Spleen (tissue), 11 donors: Measurements from ENCODE around the gene ZDHHC24. TPM values are rescaled to one million over a fixed set of nuclear protein-coding genes. Genes with fewer than 3 reads are reported as not detected.

Experiments
- DNase-seq: peaks from one replicate; pipeline ENCODE4 v3.0.0-alpha.2; 2020
- H3K27ac ChIP-seq, 8 donors: fragments of 200-600 bp; sonication (generic) in 7 of 8; 1 replicate in 4 of 8; 2 replicates in 4 of 8; pipeline versions ENCODE4 v1.5.0 to v1.8.0; 2016 to 2021; ENCODE audit warnings: inconsistent platforms in 4 of 8, mild to moderate bottlenecking in 4 of 8, moderate library complexity in 1 of 8
- H3K27me3 ChIP-seq, 7 donors: fragments of 200-600 bp; sonication (generic) in 6 of 7; replicated peaks in 1 of 7; 1 replicate in 4 of 7; 2 replicates in 3 of 7; pipeline versions ENCODE4 v1.5.0 to v1.8.0; 2016 to 2021; ENCODE audit warnings: inconsistent platforms in 3 of 7, mild to moderate bottlenecking in 1 of 7
- H3K36me3 ChIP-seq, 6 donors: fragments of 200-600 bp; sonication (generic) in 5 of 6; 1 replicate in 4 of 6; 2 replicates in 2 of 6; pipeline versions ENCODE4 v1.5.0 to v1.8.0; 2016 to 2021; ENCODE audit warnings: inconsistent platforms in 2 of 6
- H3K4me1 ChIP-seq, 6 donors: fragments of 200-600 bp; sonication (generic) in 5 of 6; 1 replicate in 3 of 6; 2 replicates in 3 of 6; pipeline versions ENCODE4 v1.5.0 to v1.8.0; 2016 to 2021; ENCODE audit warnings: inconsistent platforms in 3 of 6
- H3K4me3 ChIP-seq, 8 donors: fragments of 200-600 bp; sonication (generic) in 7 of 8; 1 replicate in 4 of 8; 2 replicates in 4 of 8; pipeline versions ENCODE4 v1.5.0 to v1.8.0; 2016 to 2021; ENCODE audit warnings: inconsistent platforms in 4 of 8, mild to moderate bottlenecking in 4 of 8, moderate library complexity in 2 of 8
- H3K9me3 ChIP-seq, 8 donors: fragments of 200-600 bp; sonication (generic) in 7 of 8; 1 replicate in 4 of 8; 2 replicates in 4 of 8; pipeline versions ENCODE4 v1.5.0 to v1.8.0; 2016 to 2021; ENCODE audit warnings: inconsistent platforms in 4 of 8
- CTCF ChIP-seq, 11 experiments: fragments of 200-600 bp in 7 of 11; fragments of 450-650 bp in 4 of 11; sonication (generic) in 4 of 11; IDR thresholded peaks in 8 of 11; conservative IDR thresholded peaks in 3 of 11; 1 replicate in 7 of 11; 2 replicates in 4 of 11; pipeline versions ENCODE4 v1.4.0 to v1.8.0; 2016 to 2021; ENCODE audit warnings: antibody characterized with exemption in 11 of 11, inconsistent platforms in 4 of 11, mild to moderate bottlenecking in 1 of 11
- POLR2A ChIP-seq, 3 donors: fragments of 450-650 bp; IDR thresholded peaks; one replicate each; pipeline ENCODE4 v1.5.1; 2017; ENCODE audit warnings: antibody characterized with exemption in 3 of 3, mild to moderate bottlenecking in 1 of 3
- POLR2AphosphoS5 ChIP-seq, 3 donors: sonication (generic); formaldehyde crosslinking; IDR thresholded peaks; one replicate each; pipeline ENCODE4 v1.5.1; 2017; ENCODE audit warnings: antibody characterized with exemption in 3 of 3
- WGBS, 5 donors: extraction: QIAGEN DNeasy Blood & Tissue Kit in 3 of 5; methylation state at CpG; one replicate each; pipeline versions ENCODE4 v1.1.5 to v1.1.7; 2013 to 2018; 5-methylcytosine and 5-hydroxymethylcytosine counted together
- intact Hi-C: fragments of 100-400 bp; cut with DNase I; formaldehyde crosslinking; loops from one replicate; pipeline ENCODE4 v1.15.0; 2023; ENCODE audit warnings: low total_unique reads
- polyA plus RNA-seq, 3 donors: library from polyadenylated mRNA; stranded (reverse); fragments of 200-250 nt; gene quantifications; one replicate each; pipeline ENCODE4 v1.2.1, GENCODE V29; 2013
- total RNA-seq, 7 donors: library from RNA; depleted of rRNA in 3 of 7; stranded (reverse); fragments of >200 nt in 3 of 7; fragmentation: NEBNext Ultra II Directional in 4 of 7; extraction: Animal tissue kit (Norgen Biotek cat#: 25700) in 4 of 7; gene quantifications; one replicate each; pipeline versions ENCODE4 v1.1.0 to v1.2.1, GENCODE V29; 2016 to 2021
- donor health status: healthy with polysubstance abuse.
- donor health status: DM: no; HTN: no; CAD: no; lungs with moderate emphysema.
- donor health status: DM: no; HTN: no; CAD: no.
- donor health status: Bipolar disorder and iron deficiency.
- donor health status: healthy.
- donor health status: DM: no; HTN: no; CAD: no.
- donor health status: DM: yes; HTN: yes; CAD: no.

Gene ZDHHC24
- total and polyA plus RNA-seq, 10 donors, result 9.1 to 25.7 (median 21.1) TPM

- Histone ChIP-seq H3K9me3 (no peaks in the 10 kb centered on the region), H3K27me3 (no peaks in the 10 kb centered on the region), H3K36me3 (peaks cover 0 to 40% (median 13%) of the 10 kb centered on the region in 6 donors), H3K27ac (no peak overlapping the region), H3K4me3 (no peak overlapping the region), H3K4me1 (peaks cover 14 to 42% (median 27%) of the 10 kb centered on the region in 6 donors)
- 90 to 96% (median 92%) methylated on average over 7 to 11 of the region's 11 CpGs for WGBS, 5 donors
- intact Hi-C loops, result no loop called here
- no peak for DNase-seq
- TF ChIP-seq POLR2AphosphoS5 (IDR thresholded peaks at IDR 0.05) (no peak), CTCF (IDR thresholded peaks at IDR 0.05 in 8 of 11, conservative IDR thresholded peaks at IDR 0.05 in 3 of 11) (no peak), POLR2A (IDR thresholded peaks at IDR 0.05) (no peak)
Observed at GRCh38 chr11:66477263-66478201, 68.3 kb downstream of the ZDHHC24 start.

- TF ChIP-seq POLR2A (IDR thresholded peaks at IDR 0.05) (no peak), POLR2AphosphoS5 (IDR thresholded peaks at IDR 0.05) (no peak), CTCF (IDR thresholded peaks at IDR 0.05 in 8 of 11, conservative IDR thresholded peaks at IDR 0.05 in 3 of 11) (no peak)
- intact Hi-C loops, result no loop called here
- no peak for DNase-seq
Observed at GRCh38 chr11:66476841-66477251, 69.0 kb downstream of the ZDHHC24 start.

GRCh38 chr11:66476173-66476840, 69.5 kb downstream of the ZDHHC24 start:
- no peaks in the 10 kb centered on the region for H3K9me3 ChIP-seq
- H3K27me3 ChIP-seq, result no peaks in the 10 kb centered on the region
- WGBS, 5 donors, result 77 to 87% (median 80%) methylated on average over 7 to 10 of the region's 10 CpGs
- TF ChIP-seq CTCF (IDR thresholded peaks at IDR 0.05 in 8 of 11, conservative IDR thresholded peaks at IDR 0.05 in 3 of 11) (no peak), POLR2A (IDR thresholded peaks at IDR 0.05) (no peak), POLR2AphosphoS5 (IDR thresholded peaks at IDR 0.05) (no peak)
- peaks cover 0 to 46% (median 13%) of the 10 kb centered on the region in 6 donors for H3K36me3 ChIP-seq
- no peak overlapping the region for H3K4me3 ChIP-seq
- H3K27ac ChIP-seq, result no peak overlapping the region
- H3K4me1 ChIP-seq, result peaks cover 14 to 31% (median 25%) of the 10 kb centered on the region in 6 donors
- DNase-seq, result no peak
- intact Hi-C loops, result no loop called here

More at GRCh38 chr11:66476841-66477251, 69.0 kb downstream of the ZDHHC24 start:
- no peak overlapping the region for H3K4me3 ChIP-seq
- H3K27ac ChIP-seq, result no peak overlapping the region
- peaks cover 14 to 36% (median 27%) of the 10 kb centered on the region in 6 donors for H3K4me1 ChIP-seq
- no peaks in the 10 kb centered on the region for H3K9me3 ChIP-seq
- no peaks in the 10 kb centered on the region for H3K27me3 ChIP-seq
- WGBS, 5 donors, result 77 to 92% (median 87%) methylated on average over 9 of the region's 9 CpGs
- H3K36me3 ChIP-seq, result peaks cover 0 to 42% (median 13%) of the 10 kb centered on the region in 6 donors
